ENCODE data around the gene SNX8. TPM values are rescaled to one million over a fixed set of nuclear protein-coding genes. Genes with fewer than 3 reads are reported as not detected.

The SNX8 gene
- total and polyA plus RNA-seq, 9 of the 15 experiments (the other 6 are each of a cell fraction or from before 2014, with no cell fraction given), result 2.7 to 51.6 (median 16.9) TPM

- TF ChIP-seq KDM1A (IDR thresholded peaks at IDR 0.05) (no peak), USF1 (CRISPR knock-in tag; IDR thresholded peaks at IDR 0.05) (peak; percentile 21; the same call in 1 of the 2 replicates), CREBBP (IDR thresholded peaks at IDR 0.05; ENCODE audit: low read depth, low read length) (no peak), ZNF512 (tag; IDR thresholded peaks at IDR 0.05) (no peak), ZMIZ1 (IDR thresholded peaks at IDR 0.05; ENCODE audit: low read depth in 2 of 2, low read length in 2 of 2) (0 out of 4 replicates have a peak, but pooled peaks of 1 of the 2 experiments have one; percentile 33), ZBTB33 (CRISPR knock-in tag; IDR thresholded peaks at IDR 0.05) (0 out of 2 replicates have a peak, but pooled peaks have one; percentile 16), ZNF561 (CRISPR knock-in tag; conservative IDR thresholded peaks at IDR 0.05) (no peak), FOSL1 (tag; conservative IDR thresholded peaks at IDR 0.05) (no peak), GTF2B (IDR thresholded peaks at IDR 0.05; ENCODE audit: extremely low read depth, insufficient read length) (no peak)
Observed at GRCh38 chr7:2241580-2242540, 72.4 kb downstream of the SNX8 start, which contains the start of the genes MRM2 and NUDT1 (continued).

All from K562 (cell line).